Measurements from ENCODE around the gene EBNA1BP2.

- TF ChIP-seq POLR2A (IDR thresholded peaks at IDR 0.05; ENCODE audit: extremely low read depth, insufficient read length) (no peak), CTCF (IDR thresholded peaks at IDR 0.05; ENCODE audit: low read depth, low read length) (no peak), MYC (IDR thresholded peaks at IDR 0.05; ENCODE audit: low read depth, low read length) (no peak), MAX (IDR thresholded peaks at IDR 0.05; ENCODE audit: low read depth, low read length) (no peak)
Measured at GRCh38 chr1:43199093-43199726, 27.1 kb upstream of the EBNA1BP2 start.
